Fibroblast of lung (primary cell): ENCODE data around the gene EFHD1. TPM values are rescaled to one million over a fixed set of nuclear protein-coding genes. Genes with fewer than 3 reads are reported as not detected.
"Not testable (repeated sequence)": the region's sequence is repeated elsewhere in the genome, so short reads cannot be mapped to it uniquely, and the experiment has no call there.

Experiments
- DNase-seq, 2 donors: peaks; one replicate each; pipeline versions ENCODE4 v3.0.0 to v3.0.0-alpha.2; 2010; ENCODE audit warnings: low read depth in 2 of 2
- H2AFZ ChIP-seq: 2 replicates; pipeline ENCODE4 v1.5.1; 2012; ENCODE audit warnings: low read length, control low read depth, inconsistent platforms
- H3K27ac ChIP-seq: 2 replicates; pipeline ENCODE4 v1.5.1; 2011; ENCODE audit warnings: low read length, control low read depth; ENCODE audit not compliant: insufficient read depth
- H3K27me3 ChIP-seq: 2 replicates; pipeline ENCODE4 v1.5.1; 2011; ENCODE audit warnings: mild to moderate bottlenecking, low read length; ENCODE audit not compliant: control insufficient read depth, insufficient read depth
- H3K36me3 ChIP-seq: 2 replicates; pipeline ENCODE4 v1.5.1; 2011; ENCODE audit warnings: low read length; ENCODE audit not compliant: control insufficient read depth, insufficient read depth
- H3K4me1 ChIP-seq: 2 replicates; pipeline ENCODE4 v1.5.1; 2011; ENCODE audit warnings: low read length; ENCODE audit not compliant: control insufficient read depth, insufficient read depth; ENCODE audit errors: extremely low read depth
- H3K4me2 ChIP-seq: 2 replicates; pipeline ENCODE4 v1.5.1; 2011; ENCODE audit warnings: low read length, control low read depth; ENCODE audit not compliant: insufficient read depth; ENCODE audit errors: extremely low read depth
- H3K4me3 ChIP-seq, 4 experiments: fragments of 200-600 bp in 1 of 4; sonication (generic) in 1 of 4; replicated peaks in 1 of 4; 2 replicates each; pipeline ENCODE4 v1.5.1; 2011 to 2016; ENCODE audit warnings: low read length in 4 of 4, low read depth in 3 of 4, mild to moderate bottlenecking in 3 of 4, control low read depth in 2 of 4, inconsistent platforms in 1 of 4, mixed read lengths in 1 of 4; ENCODE audit not compliant: insufficient read depth in 1 of 4; ENCODE audit errors: control extremely low read depth in 1 of 4
- H3K79me2 ChIP-seq: 2 replicates; pipeline ENCODE4 v1.5.1; 2012; ENCODE audit warnings: mild to moderate bottlenecking, low read length, inconsistent platforms; ENCODE audit not compliant: control insufficient read depth, insufficient read depth
- H3K9ac ChIP-seq: 2 replicates; pipeline ENCODE4 v1.5.1; 2011; ENCODE audit warnings: mild to moderate bottlenecking, low read length, control low read depth; ENCODE audit not compliant: insufficient read depth
- H3K9me3 ChIP-seq: 2 replicates; pipeline ENCODE4 v1.5.1; 2012; ENCODE audit warnings: low read depth, low read length; ENCODE audit not compliant: control insufficient read depth, insufficient read depth
- H4K20me1 ChIP-seq: 2 replicates; pipeline ENCODE4 v1.5.1; 2011; ENCODE audit warnings: low read length; ENCODE audit not compliant: control insufficient read depth, insufficient read depth; ENCODE audit errors: extremely low read depth
- CTCF ChIP-seq, 2 donors: IDR thresholded peaks in 1 of 2; conservative IDR thresholded peaks in 1 of 2; 1 replicate in 1 of 2; 2 replicates in 1 of 2; pipeline ENCODE4 v1.5.1; 2011 to 2012; ENCODE audit warnings: low read length in 2 of 2, control low read depth in 1 of 2, inconsistent platforms in 1 of 2, low read depth in 1 of 2, mild to moderate bottlenecking in 1 of 2
- EZH2 ChIP-seq: IDR thresholded peaks from 2 replicates; pipeline ENCODE4 v1.5.1; 2012; ENCODE audit warnings: low read length, control low read depth, mild to moderate bottlenecking; ENCODE audit errors: missing control alignments
- polyA plus RNA-seq, 2 donors: library from polyadenylated mRNA; depleted of rRNA in 1 of 2; stranded (reverse) in 1 of 2; unstranded in 1 of 2; fragments of >200 nt; gene quantifications; 2 replicates each; pipeline ENCODE4 v1.2.1, GENCODE V29; 2011 to 2012; ENCODE audit warnings: missing spikeins in 1 of 2
- total RNA-seq: library from RNA; depleted of rRNA; stranded (reverse); fragments of >200 nt; gene quantifications from 2 replicates; pipeline ENCODE4 v1.2.1, GENCODE V29; 2014

EFHD1 gene
- total and polyA plus RNA-seq, 2 donors (not counting 1 experiment from before 2014, with no cell fraction given) = 0.83 TPM; not detected in 1

DNA sequence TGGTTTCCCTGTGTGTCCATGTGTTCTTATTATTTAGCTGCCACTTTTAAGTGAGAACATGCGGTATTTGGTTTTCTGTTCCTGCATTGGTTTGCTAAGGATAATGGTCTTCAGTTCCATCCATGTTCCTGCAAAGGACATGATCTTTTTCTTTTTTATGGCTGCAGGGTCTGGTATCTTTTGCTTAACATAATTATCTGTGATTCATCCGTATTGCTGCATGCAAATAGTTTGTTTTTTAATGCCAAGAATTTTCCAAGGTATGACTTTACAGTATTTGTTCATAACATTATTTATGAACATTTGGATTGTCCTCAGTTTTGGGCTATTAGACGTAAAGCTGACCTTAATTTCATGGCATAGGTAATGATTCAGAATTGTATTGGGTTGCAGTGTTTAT is 81.6 kb downstream of the EFHD1 start:
- peaks cover 3% of the 10 kb centered on the region for H4K20me1 ChIP-seq
- no peak overlapping the region for H3K4me3 ChIP-seq
- TF ChIP-seq CTCF (conservative IDR thresholded peaks at IDR 0.05 in 1 of 2, IDR thresholded peaks at IDR 0.05 in 1 of 2; ENCODE audit: low read depth in 1 of 2, low read length in 2 of 2) (no peak), EZH2 (no peak)
- H3K9me3 ChIP-seq = no peaks in the 10 kb centered on the region
- peaks cover 1% of the 10 kb centered on the region for H3K36me3 ChIP-seq
- DNase-seq = no peak
- no peak overlapping the region for H2AFZ ChIP-seq
- H3K9ac ChIP-seq = no peak overlapping the region
- H3K27ac ChIP-seq = no peak overlapping the region
- H3K79me2 ChIP-seq = peaks cover 70% of the 10 kb centered on the region
- H3K4me1 ChIP-seq = no peaks in the 10 kb centered on the region
- H3K4me2 ChIP-seq = no peak overlapping the region
- no peaks in the 10 kb centered on the region for H3K27me3 ChIP-seq

GRCh38 chr2:232720056-232720455 is 86.7 kb downstream of the EFHD1 start:
- H2AFZ ChIP-seq, H3K4me3 ChIP-seq, H3K4me1 ChIP-seq, H3K9ac ChIP-seq, H3K27ac ChIP-seq, H3K4me2 ChIP-seq, H3K36me3 ChIP-seq, H4K20me1 ChIP-seq, DNase-seq, H3K27me3 ChIP-seq, H3K9me3 ChIP-seq: not testable (repeated sequence)
- peaks cover 58% of the 10 kb centered on the region for H3K79me2 ChIP-seq

DNA sequence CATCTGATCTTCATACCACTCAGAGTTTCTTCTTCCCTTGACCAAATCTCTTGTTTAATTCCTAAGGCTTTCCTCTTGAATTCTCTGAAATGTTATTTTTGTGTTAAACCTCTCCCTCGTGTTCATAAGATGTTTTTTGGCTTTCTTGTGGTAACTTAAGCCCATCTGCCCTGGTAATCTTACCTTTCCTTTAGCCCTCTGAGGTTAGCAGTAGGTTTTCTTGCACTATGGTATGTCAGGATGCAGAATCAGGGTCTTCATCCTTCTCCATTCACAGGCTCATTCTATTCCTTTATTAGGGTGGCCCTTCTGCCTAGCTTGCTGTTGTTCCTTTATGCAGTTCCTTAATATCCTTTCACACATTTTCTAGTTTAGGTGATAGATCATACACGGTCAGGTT is 87.9 kb downstream of the EFHD1 start:
- H3K4me1 ChIP-seq = no peaks in the 10 kb centered on the region
- DNase-seq = no peak
- no peak overlapping the region for H2AFZ ChIP-seq
- no peaks in the 10 kb centered on the region for H3K27me3 ChIP-seq
- H3K9ac ChIP-seq = no peak overlapping the region
- H3K27ac ChIP-seq = no peak overlapping the region
- H3K9me3 ChIP-seq = no peaks in the 10 kb centered on the region
- TF ChIP-seq EZH2 (no peak), CTCF (conservative IDR thresholded peaks at IDR 0.05 in 1 of 2, IDR thresholded peaks at IDR 0.05 in 1 of 2; ENCODE audit: low read depth in 1 of 2, low read length in 2 of 2) (no peak)
- peaks cover 1% of the 10 kb centered on the region for H3K36me3 ChIP-seq
- no peak overlapping the region for H3K4me2 ChIP-seq
- no peak overlapping the region for H3K4me3 ChIP-seq
- H3K79me2 ChIP-seq = peaks cover 54% of the 10 kb centered on the region
- H4K20me1 ChIP-seq = no peaks in the 10 kb centered on the region
